Measurements from ENCODE around the gene FRZB.

DNA sequence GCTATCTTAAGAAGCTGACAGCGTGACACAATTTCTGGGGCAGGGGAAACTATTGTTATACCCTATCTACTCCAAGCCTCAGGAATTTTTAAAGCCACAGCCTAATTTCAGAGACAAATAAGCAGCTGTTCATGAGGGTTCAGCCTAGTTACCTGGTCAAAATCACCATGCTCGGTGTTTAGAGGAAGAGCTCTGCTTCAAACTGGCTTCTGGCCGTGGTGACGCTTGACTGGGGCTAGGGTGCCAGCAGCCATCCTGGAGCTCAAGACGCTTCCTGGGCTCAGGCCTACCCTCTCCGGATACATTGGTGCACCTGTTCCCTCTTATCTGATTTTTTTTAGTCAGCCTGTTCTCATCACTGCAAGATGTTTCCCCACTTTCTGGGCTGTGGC is 41.7 kb downstream of the FRZB start:
- no peak for TF ChIP-seq CTCF (IDR thresholded peaks at IDR 0.05)
- TF ChIP-seq POLR2A (IDR thresholded peaks at IDR 0.05): no peak
